Suprapubic skin (tissue), 4 donors: ENCODE data around the gene PGAP6. TPM values are rescaled to one million over a fixed set of nuclear protein-coding genes. Genes with fewer than 3 reads are reported as not detected.
A peak's percentile ranks its signal among the peaks of the same experiment; 100 is the strongest.

ENCODE experiments used
- DNase-seq, 2 donors: peaks; one replicate each; pipeline ENCODE4 v3.0.0-alpha.2; 2019; ENCODE audit warnings: low spot score in 2 of 2
- H3K27ac ChIP-seq: fragments of 200-600 bp; sonication (generic); one replicate; pipeline ENCODE4 v1.5.1; 2019
- H3K27me3 ChIP-seq: fragments of 200-600 bp; sonication (generic); one replicate; pipeline ENCODE4 v1.5.1; 2019
- H3K36me3 ChIP-seq: fragments of 200-600 bp; sonication (generic); one replicate; pipeline ENCODE4 v1.5.1; 2019
- H3K4me1 ChIP-seq: fragments of 200-600 bp; sonication (generic); one replicate; pipeline ENCODE4 v1.5.1; 2019
- H3K4me3 ChIP-seq: fragments of 200-600 bp; sonication (generic); one replicate; pipeline ENCODE4 v1.5.1; 2019; ENCODE audit warnings: mild to moderate bottlenecking
- H3K9me3 ChIP-seq: fragments of 200-600 bp; sonication (generic); one replicate; pipeline ENCODE4 v1.5.1; 2019
- CTCF ChIP-seq, 2 donors: fragments of 200-600 bp in 1 of 2; fragments of 450-650 bp in 1 of 2; sonication (generic) in 1 of 2; IDR thresholded peaks; one replicate each; pipeline ENCODE4 v1.5.1; 2016 to 2019; ENCODE audit warnings: antibody characterized with exemption in 2 of 2, mild to moderate bottlenecking in 1 of 2, moderate library complexity in 1 of 2
- EP300 ChIP-seq: sonication (generic); formaldehyde crosslinking; IDR thresholded peaks from one replicate; pipeline ENCODE4 v1.6.1; 2017; ENCODE audit warnings: antibody characterized with exemption
- POLR2A ChIP-seq, 2 donors: fragments of 450-650 bp; IDR thresholded peaks; one replicate each; pipeline ENCODE4 v1.6.1; 2017; ENCODE audit warnings: antibody characterized with exemption in 2 of 2, mild to moderate bottlenecking in 2 of 2, moderate library complexity in 2 of 2
- POLR2AphosphoS5 ChIP-seq, 3 donors: sonication (generic); formaldehyde crosslinking; IDR thresholded peaks; one replicate each; pipeline ENCODE4 v1.6.1; 2017; ENCODE audit warnings: antibody characterized with exemption in 3 of 3
- WGBS: methylation state at CpG from one replicate; pipeline ENCODE4 v1.1.5; 2018; 5-methylcytosine and 5-hydroxymethylcytosine counted together
- total RNA-seq, 4 donors: library from RNA; depleted of rRNA; stranded (reverse); fragments of >200 nt; gene quantifications; one replicate each; pipeline ENCODE4 v1.1.0, GENCODE V29; 2016

PGAP6 gene
- total RNA-seq, 4 donors from 2014 or later = 12.6 to 19.3 (median 15.5) TPM

GRCh38 chr16:405548-406506 lies 24.0 kb upstream of the PGAP6 start:
- Histone ChIP-seq H3K36me3 (peaks cover 14% of the 10 kb centered on the region), H3K9me3 (no peaks in the 10 kb centered on the region), H3K4me3 (no peak overlapping the region), H3K27me3 (no peaks in the 10 kb centered on the region), H3K4me1 (peaks cover 10% of the 10 kb centered on the region), H3K27ac (no peak overlapping the region)
- 83% methylated on average over 17 of the region's 27 CpGs for WGBS
- DNase-seq = no peak
- TF ChIP-seq POLR2A (IDR thresholded peaks at IDR 0.05) (no peak), EP300 (no peak), POLR2AphosphoS5 (IDR thresholded peaks at IDR 0.05) (no peak), CTCF (IDR thresholded peaks at IDR 0.05) (no peak)

- DNase-seq = no peak
- Histone ChIP-seq H3K27ac (no peak overlapping the region), H3K4me3 (no peak overlapping the region), H3K4me1 (peaks cover 18% of the 10 kb centered on the region), H3K27me3 (no peaks in the 10 kb centered on the region), H3K9me3 (no peaks in the 10 kb centered on the region), H3K36me3 (peaks cover 6% of the 10 kb centered on the region)
- TF ChIP-seq EP300 = no peak
- no peak for TF ChIP-seq POLR2AphosphoS5 (IDR thresholded peaks at IDR 0.05)
- 95% methylated on average over 12 of the region's 12 CpGs for WGBS
Observed at GRCh38 chr16:404971-405486, 23.3 kb upstream of the PGAP6 start.

- TF ChIP-seq CTCF (IDR thresholded peaks at IDR 0.05) (peak; percentile 6 to 14), POLR2A (IDR thresholded peaks at IDR 0.05) (peak in 1 of 2 donors; percentile 52), EP300 (no peak), POLR2AphosphoS5 (IDR thresholded peaks at IDR 0.05) (peak in 2 of 3 donors; percentile 6 to 9)
- WGBS = under 1% methylated on average over 42 of the region's 91 CpGs
- H3K27ac ChIP-seq = peak within 1 kb of the TSS; percentile 86
- no peaks in the 10 kb centered on the region for H3K27me3 ChIP-seq
- peaks cover 26% of the 10 kb centered on the region for H3K4me1 ChIP-seq
- peak; percentile 98 for DNase-seq
- peak within 1 kb of the TSS; percentile 85 for H3K4me3 ChIP-seq
- H3K9me3 ChIP-seq = no peaks in the 10 kb centered on the region
- H3K36me3 ChIP-seq = peaks cover 3% of the 10 kb centered on the region
Observed at GRCh38 chr16:401468-402348, 19.9 kb upstream of the PGAP6 start, which contains the start of gene DECR2. Gene DECR2, plus strand, starts transcription at chr16:401885. Its CDS starts 79 bp downstream, at chr16:401964.

- 69% methylated on average over 5 of the region's 10 CpGs for WGBS
- H3K4me1 ChIP-seq = peaks cover 31% of the 10 kb centered on the region
- peaks cover 3% of the 10 kb centered on the region for H3K36me3 ChIP-seq
- TF ChIP-seq POLR2AphosphoS5 (IDR thresholded peaks at IDR 0.05) (no peak), POLR2A (IDR thresholded peaks at IDR 0.05) (no peak), CTCF (IDR thresholded peaks at IDR 0.05) (no peak)
- peak overlapping the region; percentile 86 for H3K27ac ChIP-seq
- no peak for DNase-seq
- H3K4me3 ChIP-seq = no peak overlapping the region
- H3K27me3 ChIP-seq = no peaks in the 10 kb centered on the region
- no peaks in the 10 kb centered on the region for H3K9me3 ChIP-seq
Observed at GRCh38 chr16:400061-400591, 18.3 kb upstream of the PGAP6 start.

GRCh38 chr16:399340-400019 lies 17.7 kb upstream of the PGAP6 start:
- no peak overlapping the region for H3K4me3 ChIP-seq
- peaks cover 3% of the 10 kb centered on the region for H3K36me3 ChIP-seq
- DNase-seq = no peak
- no peaks in the 10 kb centered on the region for H3K9me3 ChIP-seq
- H3K4me1 ChIP-seq = peaks cover 31% of the 10 kb centered on the region
- H3K27me3 ChIP-seq = no peaks in the 10 kb centered on the region
- no peak overlapping the region for H3K27ac ChIP-seq
- WGBS = 72% methylated on average over 11 of the region's 22 CpGs
- TF ChIP-seq EP300 (no peak), CTCF (IDR thresholded peaks at IDR 0.05) (no peak), POLR2A (IDR thresholded peaks at IDR 0.05) (no peak), POLR2AphosphoS5 (IDR thresholded peaks at IDR 0.05) (no peak)
